NAMALWA (cell line): ENCODE measurements around the gene FOXI1.
"Not testable (repeated sequence)": the region's sequence is repeated elsewhere in the genome, so short reads cannot be mapped to it uniquely, and the experiment has no call there.

ENCODE experiments used
- DNase-seq: peaks from one replicate; pipeline ENCODE4 v3.0.0-alpha.2; 2015; ENCODE audit warnings: low spot score

FOXI1 gene

GRCh38 chr5:170092455-170093101 is 13.1 kb upstream of the FOXI1 start:
- no peak for DNase-seq

DNA sequence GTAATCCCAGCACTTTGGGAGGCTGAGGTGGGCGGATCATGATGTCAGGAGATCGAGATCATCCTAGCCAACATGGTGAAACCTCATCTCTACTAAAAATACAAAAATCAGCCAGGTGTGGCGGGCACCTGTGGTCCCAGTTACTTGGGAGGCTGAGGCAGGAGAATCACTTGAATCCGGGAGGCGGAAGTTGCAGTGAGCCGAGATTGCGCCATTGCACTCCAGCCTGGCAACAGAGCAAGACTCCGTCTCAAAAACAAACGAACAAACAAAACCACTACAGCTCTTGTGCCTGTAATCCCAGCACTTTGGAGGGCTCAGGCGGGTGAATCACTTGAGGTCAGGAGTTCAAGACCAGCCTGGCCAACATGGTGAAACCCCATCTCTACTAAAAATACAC is 11.4 kb upstream of the FOXI1 start:
- not testable (repeated sequence) for DNase-seq

GRCh38 chr5:170095646-170096045 is 10.1 kb upstream of the FOXI1 start:
- no peak for DNase-seq

DNA sequence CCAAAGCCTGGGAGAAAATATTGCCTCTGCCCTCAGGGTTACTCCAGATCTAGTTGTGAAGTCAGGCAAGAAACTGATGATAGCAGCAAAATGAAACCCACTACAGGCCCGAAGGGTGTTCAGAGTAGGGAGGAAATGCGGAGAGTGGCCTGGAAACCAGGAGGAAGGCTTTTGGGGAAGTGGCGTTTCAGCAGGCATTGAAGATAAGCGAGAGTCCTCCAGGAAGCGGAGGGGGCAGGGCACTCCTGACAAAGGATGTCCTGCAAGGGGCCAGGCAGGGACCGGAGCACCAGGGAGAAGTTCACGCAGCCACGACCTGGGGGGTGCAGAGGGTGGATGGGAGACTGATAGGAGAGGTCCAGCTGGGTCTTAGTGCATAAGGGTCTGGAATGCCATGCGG is 7.8 kb upstream of the FOXI1 start:
- DNase-seq, result no peak

GRCh38 chr5:170100066-170100943 is 5.4 kb upstream of the FOXI1 start:
- peak; percentile 88 for DNase-seq

GRCh38 chr5:170103447-170103846 is 2.2 kb upstream of the FOXI1 start:
- no peak for DNase-seq

GRCh38 chr5:170104299-170104698 is 1.4 kb upstream of the FOXI1 start:
- DNase-seq, result no peak

- no peak for DNase-seq
Observed at GRCh38 chr5:170104710-170105109, 987 bp upstream of the FOXI1 start.

- DNase-seq, result no peak
Observed at GRCh38 chr5:170107674-170108073, 2.0 kb downstream of the FOXI1 start.

DNA sequence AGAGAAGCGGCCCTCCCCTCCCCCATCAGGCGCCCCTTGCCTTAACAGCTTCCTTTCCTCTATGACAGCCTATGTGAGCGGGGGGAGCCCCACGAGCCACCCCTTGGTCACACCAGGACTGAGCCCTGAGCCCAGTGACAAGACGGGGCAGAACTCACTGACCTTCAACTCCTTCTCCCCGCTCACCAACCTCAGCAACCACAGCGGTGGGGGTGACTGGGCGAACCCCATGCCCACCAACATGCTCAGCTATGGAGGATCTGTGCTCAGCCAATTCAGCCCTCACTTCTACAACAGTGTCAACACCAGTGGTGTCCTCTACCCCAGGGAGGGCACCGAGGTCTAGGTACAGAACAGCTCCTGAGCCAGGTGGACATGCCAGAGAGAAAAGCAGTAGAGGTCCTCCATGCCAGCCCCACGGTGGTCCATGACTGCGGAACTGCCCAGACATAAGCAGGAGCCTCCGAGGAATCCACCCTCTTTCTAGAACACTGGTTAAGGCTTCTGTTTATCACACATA is 2.6 kb downstream of the FOXI1 start:
- no peak for DNase-seq

GRCh38 chr5:170109059-170110031 is 3.6 kb downstream of the FOXI1 start:
- DNase-seq, result no peak

DNA sequence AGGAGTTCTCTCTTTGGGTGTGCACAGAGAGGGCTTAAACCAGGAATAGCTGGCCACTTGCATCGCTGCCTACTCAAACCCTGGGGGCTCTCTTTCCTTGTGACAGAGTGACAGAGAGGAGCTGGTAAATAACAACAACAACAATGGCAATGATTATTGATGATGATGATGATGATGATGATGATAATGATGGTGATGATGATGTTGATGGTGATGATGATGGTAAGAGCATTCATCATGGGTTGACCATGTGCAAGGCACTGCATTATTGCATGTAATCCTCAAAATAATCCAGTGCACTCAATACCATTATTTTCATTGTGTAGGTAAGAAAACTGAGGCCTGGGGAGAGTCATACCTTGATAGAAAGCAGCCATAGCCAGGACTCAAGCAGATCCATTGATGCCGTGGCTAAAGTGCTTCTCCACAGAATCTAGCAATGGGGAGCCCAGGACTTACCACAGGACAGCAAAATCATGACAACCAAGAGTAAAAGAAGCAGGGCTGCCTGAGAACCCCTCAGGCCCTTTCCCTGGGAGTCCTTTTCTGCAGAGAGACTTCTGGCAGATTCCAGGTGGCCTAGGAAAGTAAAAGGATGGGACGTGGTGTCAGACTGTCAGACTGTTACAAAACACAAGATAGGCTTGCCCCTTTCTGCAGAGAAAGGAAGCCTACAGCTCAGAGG is 4.8 kb downstream of the FOXI1 start:
- DNase-seq, result no peak

- no peak for DNase-seq
Observed at GRCh38 chr5:170111088-170111785, 5.5 kb downstream of the FOXI1 start.

- no peak for DNase-seq
Observed at GRCh38 chr5:170112876-170113521, 7.3 kb downstream of the FOXI1 start.

DNA sequence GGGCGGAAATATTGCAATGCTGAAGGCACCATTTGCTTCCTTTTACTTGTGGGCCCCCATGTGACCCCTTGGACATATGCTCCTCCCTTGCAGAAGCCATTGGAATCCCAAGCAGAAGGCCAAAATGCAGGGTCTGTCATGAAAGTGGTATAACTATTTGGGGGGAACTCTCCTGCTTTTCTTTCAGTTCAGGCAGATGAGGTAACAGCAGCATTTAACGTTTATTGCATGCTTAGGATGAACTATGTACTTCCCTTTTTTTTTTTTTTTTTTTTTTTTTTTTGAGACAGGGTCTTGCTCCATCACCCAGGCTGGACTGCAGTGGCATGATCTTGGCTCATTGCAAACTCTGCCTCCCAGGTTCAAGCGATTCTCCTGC is 7.8 kb downstream of the FOXI1 start:
- no peak for DNase-seq

DNA sequence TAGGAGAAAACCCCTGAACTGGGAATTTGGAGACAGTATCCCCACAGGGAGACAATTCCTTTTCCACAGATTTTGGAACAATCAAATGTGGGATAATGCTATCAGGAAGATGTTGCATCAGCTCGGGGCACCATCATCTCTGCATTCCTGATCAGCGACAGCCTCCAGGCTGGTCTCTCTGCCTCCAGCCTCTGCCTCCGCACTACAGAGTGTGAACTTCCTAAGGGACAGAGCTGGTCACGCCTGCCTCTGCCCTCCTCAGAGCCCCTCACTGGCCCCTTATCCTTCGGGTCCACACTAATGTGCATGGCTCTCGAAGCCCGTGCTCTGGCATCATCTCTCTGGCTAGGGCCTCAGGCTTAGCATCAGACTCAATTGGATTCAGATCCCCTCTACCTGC is 8.6 kb downstream of the FOXI1 start:
- no peak for DNase-seq

DNA sequence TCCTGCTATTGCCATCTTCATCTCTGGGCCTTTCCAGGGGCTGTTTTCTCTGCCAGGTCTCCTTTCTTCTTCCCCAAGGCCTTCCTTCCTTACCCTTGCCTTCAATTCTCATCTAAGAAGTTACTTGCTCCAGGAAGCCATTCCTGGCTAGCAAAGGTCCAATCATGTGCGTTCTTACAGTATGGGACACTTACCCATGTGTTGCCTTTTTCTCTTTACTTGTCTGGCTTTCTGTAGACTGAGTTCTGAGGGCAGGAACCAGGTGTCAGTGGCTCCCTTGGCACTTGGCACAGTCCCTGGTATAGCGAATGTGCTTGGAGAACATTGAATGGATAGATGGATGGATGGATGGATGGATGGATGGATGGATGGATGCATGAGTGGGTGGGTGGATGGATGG is 10.2 kb downstream of the FOXI1 start:
- DNase-seq, result no peak

DNA sequence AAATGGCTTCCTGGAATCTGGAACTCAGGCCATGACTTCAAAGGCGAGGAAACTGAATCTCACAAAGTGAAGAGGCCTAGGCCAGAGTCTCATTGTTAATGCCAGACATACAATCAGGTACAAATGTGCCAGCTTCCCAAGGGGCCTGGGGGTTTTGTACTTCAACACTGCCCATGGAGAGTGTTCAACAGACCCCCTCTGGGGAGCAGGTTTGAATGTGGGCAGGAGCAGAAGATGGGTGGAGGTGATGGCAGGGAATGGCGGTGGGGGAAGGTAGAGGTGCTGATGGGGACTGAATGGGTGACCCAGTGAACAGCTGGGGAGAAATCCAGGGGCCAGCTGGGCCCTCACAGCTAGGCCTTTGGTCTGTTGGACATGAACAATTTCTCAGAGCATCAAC is 12.0 kb downstream of the FOXI1 start:
- no peak for DNase-seq

DNA sequence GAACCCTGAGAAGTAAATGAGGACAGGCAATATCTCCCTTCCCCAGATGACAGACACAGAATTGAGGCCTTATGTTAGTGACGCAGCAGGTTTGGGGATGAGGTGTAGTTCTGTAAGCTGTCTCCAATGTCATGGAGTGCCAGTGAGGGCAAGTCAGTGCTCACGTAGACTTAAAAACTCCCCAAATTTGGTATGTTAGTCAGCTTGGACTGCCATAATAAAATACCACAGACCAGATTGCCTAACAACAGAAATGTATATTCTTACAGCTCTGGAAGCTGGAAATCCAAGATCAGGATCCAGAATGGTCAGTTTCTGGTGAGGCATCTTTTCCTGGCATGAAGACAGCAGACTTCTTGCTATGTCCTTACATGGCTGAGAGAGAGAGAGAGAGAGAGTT is 14.9 kb downstream of the FOXI1 start:
- DNase-seq, result no peak

GRCh38 chr5:170121321-170121720 is 15.6 kb downstream of the FOXI1 start:
- DNase-seq, result no peak

DNA sequence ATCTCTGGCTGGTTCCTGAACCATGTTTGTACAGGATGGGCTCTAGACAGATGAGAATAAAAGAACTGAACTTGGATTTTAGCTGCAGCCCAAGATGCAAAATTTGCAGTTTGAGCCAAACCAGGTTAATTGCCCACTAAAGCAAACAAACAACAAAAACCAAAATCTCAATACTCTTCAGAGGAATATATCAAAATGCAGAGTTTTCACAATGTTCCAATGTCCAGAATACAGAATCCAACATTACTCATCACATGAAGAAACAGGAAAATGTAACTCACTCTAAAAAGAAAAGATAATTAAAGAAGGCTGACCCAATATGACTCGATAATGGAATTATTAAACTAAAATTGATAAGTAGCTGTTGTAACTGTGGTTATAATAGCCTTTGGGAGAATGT is 20.4 kb downstream of the FOXI1 start:
- no peak for DNase-seq
